ENCODE data around the gene NETO2. TPM values are rescaled to one million over a fixed set of nuclear protein-coding genes. Genes with fewer than 3 reads are reported as not detected.

Gene NETO2
- total and polyA plus RNA-seq, 10 of the 15 experiments (the other 5 are each of a cell fraction or from before 2014, with no cell fraction given) = 8.5 to 53.1 (median 27.0) TPM

DNA sequence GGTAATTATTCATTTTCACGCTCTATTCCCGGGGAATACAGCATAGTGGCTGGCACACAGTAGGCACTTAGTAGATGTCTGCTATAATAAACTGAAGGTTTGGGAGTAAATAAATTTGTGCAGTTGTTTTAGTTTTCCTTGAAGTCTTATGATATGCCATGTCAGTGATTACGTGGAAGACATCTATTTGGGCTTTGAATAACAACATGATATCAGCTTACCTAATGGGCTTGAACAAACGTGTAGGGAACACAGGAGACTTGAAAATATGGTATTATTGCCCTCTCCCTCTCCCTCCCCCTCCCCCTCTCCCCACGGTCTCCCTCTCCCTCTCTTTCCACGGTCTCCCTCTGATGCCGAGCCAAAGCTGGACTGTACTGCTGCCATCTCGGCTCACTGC is 36.3 kb upstream of the NETO2 start:
- 97% methylated on average over 7 of the region's 8 CpGs for WGBS (ENCODE audit: insufficient coverage, insufficient replicate concordance, low lambda C conversion rate, missing lambda C conversion rate)
- H2AFZ ChIP-seq (ENCODE audit: control insufficient read depth, low read depth, low read length) = no peak overlapping the region
- no peak overlapping the region for H3K4me3 ChIP-seq
- no peaks in the 10 kb centered on the region; a peak in 1 of 4 replicates for H3K36me3 ChIP-seq (ENCODE audit: control insufficient read depth in 2 of 2, insufficient read depth in 2 of 2, low read length in 1 of 2)
- H4K20me1 ChIP-seq (ENCODE audit: control insufficient read depth, insufficient read depth) = no peaks in the 10 kb centered on the region
- DNase-seq (ENCODE audit: low read depth, low spot score) = no peak
- no peak overlapping the region for H3K27ac ChIP-seq (ENCODE audit: control insufficient read depth, insufficient read depth)
- ChIA-PET CTCF (no interaction called here), RAD21 (ENCODE audit: unreplicated experiment) (no interaction called here), SMC1A (ENCODE audit: uncharacterized antibody, unreplicated experiment) (no interaction called here), POLR2A (no interaction called here)
- ATAC-seq = no peak
- H3K79me2 ChIP-seq (ENCODE audit: control insufficient read depth, insufficient read depth, low read length) = no peaks in the 10 kb centered on the region
- H3K4me1 ChIP-seq (ENCODE audit: control insufficient read depth, insufficient read depth, low read length) = no peaks in the 10 kb centered on the region
- intact Hi-C loops (cut with micrococcal nuclease; ENCODE audit: unreplicated experiment) = no loop called here
- no peak overlapping the region for H3K9ac ChIP-seq (ENCODE audit: control insufficient read depth, insufficient read depth, low read length)
- H3K9me3 ChIP-seq (replicated peaks; ENCODE audit: control insufficient read depth, insufficient read depth, low read length) = no peaks in the 10 kb centered on the region
- BruUV-seq (replicated peaks) = no TSS peak
- TF ChIP-seq NR2C1 (IDR thresholded peaks at IDR 0.05) (no peak), YY1 (IDR thresholded peaks at IDR 0.05; ENCODE audit: low read depth, low read length) (no peak), RCOR1 (conservative IDR thresholded peaks at IDR 0.05; ENCODE audit: low read depth, low read length) (no peak), BMI1 (IDR thresholded peaks at IDR 0.05; ENCODE audit: borderline replicate concordance) (no peak), HCFC1 (IDR thresholded peaks at IDR 0.05; ENCODE audit: low read length) (no peak), CHD1 (IDR thresholded peaks at IDR 0.05; ENCODE audit: low read depth, low read length) (no peak), FOXK2 (IDR thresholded peaks at IDR 0.05) (no peak), SREBF1 (IDR thresholded peaks at IDR 0.05; ENCODE audit: low read length) (no peak), RB1 (IDR thresholded peaks at IDR 0.05; ENCODE audit: borderline replicate concordance) (no peak), ESRRA (IDR thresholded peaks at IDR 0.05; ENCODE audit: low read length) (no peak), TBL1XR1 (IDR thresholded peaks at IDR 0.05; ENCODE audit: low read depth, low read length) (no peak), HDAC2 (IDR thresholded peaks at IDR 0.05) (no peak), IRF4 (IDR thresholded peaks at IDR 0.05; ENCODE audit: low read depth, low read length) (no peak), POLR2AphosphoS5 (IDR thresholded peaks at IDR 0.05; ENCODE audit: low read length) (no peak), MEF2B (IDR thresholded peaks at IDR 0.05; ENCODE audit: partially characterized antibody, poor library complexity, severe bottlenecking) (no peak), SREBF2 (IDR thresholded peaks at IDR 0.05; ENCODE audit: low read length) (no peak), HDGF (IDR thresholded peaks at IDR 0.05) (no peak)
- TF ChIP-seq, protein P1, sequence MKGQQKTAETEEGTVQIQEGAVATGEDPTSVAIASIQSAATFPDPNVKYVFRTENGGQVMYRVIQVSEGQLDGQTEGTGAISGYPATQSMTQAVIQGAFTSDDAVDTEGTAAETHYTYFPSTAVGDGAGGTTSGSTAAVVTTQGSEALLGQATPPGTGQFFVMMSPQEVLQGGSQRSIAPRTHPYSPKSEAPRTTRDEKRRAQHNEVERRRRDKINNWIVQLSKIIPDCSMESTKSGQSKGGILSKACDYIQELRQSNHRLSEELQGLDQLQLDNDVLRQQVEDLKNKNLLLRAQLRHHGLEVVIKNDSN (IDR thresholded peaks at IDR 0.05; ENCODE audit: borderline replicate concordance, extremely low read length, insufficient read depth, low read depth, low read length) = no peak
- TF ChIP-seq, protein P2, sequence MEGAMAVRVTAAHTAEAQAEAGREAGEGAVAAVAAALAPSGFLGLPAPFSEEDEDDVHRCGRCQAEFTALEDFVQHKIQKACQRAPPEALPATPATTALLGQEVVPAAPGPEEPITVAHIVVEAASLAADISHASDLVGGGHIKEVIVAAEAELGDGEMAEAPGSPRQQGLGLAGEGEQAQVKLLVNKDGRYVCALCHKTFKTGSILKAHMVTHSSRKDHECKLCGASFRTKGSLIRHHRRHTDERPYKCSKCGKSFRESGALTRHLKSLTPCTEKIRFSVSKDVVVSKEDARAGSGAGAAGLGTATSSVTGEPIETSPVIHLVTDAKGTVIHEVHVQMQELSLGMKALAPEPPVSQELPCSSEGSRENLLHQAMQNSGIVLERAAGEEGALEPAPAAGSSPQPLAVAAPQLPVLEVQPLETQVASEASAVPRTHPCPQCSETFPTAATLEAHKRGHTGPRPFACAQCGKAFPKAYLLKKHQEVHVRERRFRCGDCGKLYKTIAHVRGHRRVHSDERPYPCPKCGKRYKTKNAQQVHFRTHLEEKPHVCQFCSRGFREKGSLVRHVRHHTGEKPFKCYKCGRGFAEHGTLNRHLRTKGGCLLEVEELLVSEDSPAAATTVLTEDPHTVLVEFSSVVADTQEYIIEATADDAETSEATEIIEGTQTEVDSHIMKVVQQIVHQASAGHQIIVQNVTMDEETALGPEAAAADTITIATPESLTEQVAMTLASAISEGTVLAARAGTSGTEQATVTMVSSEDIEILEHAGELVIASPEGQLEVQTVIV (IDR thresholded peaks at IDR 0.05; ENCODE audit: borderline replicate concordance, partially characterized antibody) = no peak
- no peak for FAIRE-seq
- in situ Hi-C loops (cut with MboI) = no loop called here
- no peak overlapping the region for H3K4me2 ChIP-seq (ENCODE audit: control insufficient read depth, insufficient read depth)
- no peaks in the 10 kb centered on the region for H3K27me3 ChIP-seq (replicated peaks in 1 of 2; ENCODE audit: control insufficient read depth in 2 of 2, insufficient read depth in 2 of 2, low read length in 1 of 2)

Measured in GM12878 (cell line).